ENCODE results near the gene DIAPH3.

- TF ChIP-seq, protein P1, sequence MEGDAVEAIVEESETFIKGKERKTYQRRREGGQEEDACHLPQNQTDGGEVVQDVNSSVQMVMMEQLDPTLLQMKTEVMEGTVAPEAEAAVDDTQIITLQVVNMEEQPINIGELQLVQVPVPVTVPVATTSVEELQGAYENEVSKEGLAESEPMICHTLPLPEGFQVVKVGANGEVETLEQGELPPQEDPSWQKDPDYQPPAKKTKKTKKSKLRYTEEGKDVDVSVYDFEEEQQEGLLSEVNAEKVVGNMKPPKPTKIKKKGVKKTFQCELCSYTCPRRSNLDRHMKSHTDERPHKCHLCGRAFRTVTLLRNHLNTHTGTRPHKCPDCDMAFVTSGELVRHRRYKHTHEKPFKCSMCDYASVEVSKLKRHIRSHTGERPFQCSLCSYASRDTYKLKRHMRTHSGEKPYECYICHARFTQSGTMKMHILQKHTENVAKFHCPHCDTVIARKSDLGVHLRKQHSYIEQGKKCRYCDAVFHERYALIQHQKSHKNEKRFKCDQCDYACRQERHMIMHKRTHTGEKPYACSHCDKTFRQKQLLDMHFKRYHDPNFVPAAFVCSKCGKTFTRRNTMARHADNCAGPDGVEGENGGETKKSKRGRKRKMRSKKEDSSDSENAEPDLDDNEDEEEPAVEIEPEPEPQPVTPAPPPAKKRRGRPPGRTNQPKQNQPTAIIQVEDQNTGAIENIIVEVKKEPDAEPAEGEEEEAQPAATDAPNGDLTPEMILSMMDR (IDR thresholded peaks at IDR 0.05): no peak
- TF ChIP-seq POLR2A (IDR thresholded peaks at IDR 0.05): no peak
These were observed 525.3 kb downstream of the DIAPH3 start for GRCh38 chr13:59638404-59638803.
